Heart left ventricle (tissue), 16 donors: Measurements from ENCODE around the gene FEN1. TPM values are rescaled to one million over a fixed set of nuclear protein-coding genes. Genes with fewer than 3 reads are reported as not detected.

ENCODE experiments used
- ATAC-seq, 4 donors: fragments of 200-7000 bp; cut with Tn5 transposase; one replicate each; pipeline ENCODE4 v1.9.1; 2020 to 2022; ENCODE audit warnings: moderate library complexity in 4 of 4, mild to moderate bottlenecking in 3 of 4, moderate number of reproducible peaks in 1 of 4
- DNase-seq, 5 donors: peaks; one replicate each; pipeline ENCODE4 v3.0.0-alpha.2; 2020
- H3K27ac ChIP-seq, 12 donors: fragments of 200-600 bp; sonication (generic) in 4 of 12; one replicate each; pipeline versions ENCODE4 v1.5.0 to v1.8.0; 2016 to 2022; ENCODE audit warnings: mild to moderate bottlenecking in 2 of 12
- H3K27me3 ChIP-seq, 9 donors: fragments of 200-600 bp; sonication (generic) in 2 of 9; one replicate each; pipeline versions ENCODE4 v1.5.1 to v1.8.0; 2016 to 2022; ENCODE audit warnings: mild to moderate bottlenecking in 3 of 9
- H3K36me3 ChIP-seq, 9 donors: fragments of 200-600 bp; sonication (generic) in 2 of 9; one replicate each; pipeline versions ENCODE4 v1.5.0 to v1.8.0; 2018 to 2022; ENCODE audit warnings: mild to moderate bottlenecking in 2 of 9
- H3K4me1 ChIP-seq, 12 donors: fragments of 200-600 bp; sonication (generic) in 4 of 12; one replicate each; pipeline versions ENCODE4 v1.5.0 to v1.8.0; 2016 to 2022; ENCODE audit warnings: mild to moderate bottlenecking in 3 of 12
- H3K4me3 ChIP-seq, 12 donors: fragments of 200-600 bp; sonication (generic) in 4 of 12; one replicate each; pipeline versions ENCODE4 v1.5.0 to v1.8.0; 2017 to 2022; ENCODE audit warnings: mild to moderate bottlenecking in 9 of 12, moderate library complexity in 4 of 12
- H3K9me3 ChIP-seq, 12 donors: fragments of 200-600 bp; sonication (generic) in 4 of 12; one replicate each; pipeline versions ENCODE4 v1.5.0 to v1.8.0; 2016 to 2022; ENCODE audit warnings: mild to moderate bottlenecking in 1 of 12
- POLR2A ChIP-seq, 2 donors: fragments of 450-650 bp; IDR thresholded peaks; one replicate each; pipeline ENCODE4 v1.6.1; 2017; ENCODE audit warnings: antibody characterized with exemption in 2 of 2, mild to moderate bottlenecking in 2 of 2, moderate library complexity in 2 of 2
- WGBS, 4 donors: extraction: QIAGEN DNeasy Blood & Tissue Kit in 2 of 4; methylation state at CpG; one replicate each; pipeline versions ENCODE4 v1.1.5 to v1.1.7; 2013 to 2018; 5-methylcytosine and 5-hydroxymethylcytosine counted together
- intact Hi-C, 10 donors: fragments of 100-400 bp; cut with DNase I; formaldehyde crosslinking; loops; one replicate each; pipeline versions ENCODE4 v1.11.1 to v1.14.2; 2022
- polyA plus RNA-seq, 2 donors: library from polyadenylated mRNA; stranded (reverse); fragments of 200-250 nt; gene quantifications; one replicate each; pipeline ENCODE4 v1.2.3, GENCODE V29; 2013
- total RNA-seq, 9 donors: library from RNA; depleted of rRNA in 2 of 9; stranded (reverse); fragments of >200 nt in 2 of 9; fragmentation: NEBNext Ultra II Directional in 3 of 9; extraction: Animal tissue kit (Norgen Biotek cat#: 25700) in 3 of 9; gene quantifications; one replicate each; pipeline versions ENCODE4 v1.1.0 to v1.2.4, GENCODE V29; 2016 to 2023
- TF ChIP-seq, protein P1 (sequence below), 12 donors: fragments of 200-600 bp; sonication (generic) in 4 of 12; IDR thresholded peaks; one replicate each; pipeline versions ENCODE4 v1.5.0 to v1.8.0; 2018 to 2022; ENCODE audit warnings: antibody characterized with exemption in 12 of 12, mild to moderate bottlenecking in 5 of 12
- donor health status: ischemic (EF 13 %, LVEDD 7.1; RV severe dilation, severe dysfunction).
- donor health status: healthy with polysubstance abuse.
- donor health status: DM: no; HTN: yes; CAD: no.
- donor health status: DM: no; HTN: no; CAD: no.
- donor health status: ischemic (EF 25% LVEDD 6.9; RV normal size, moderate dysfunction).
- donor health status: ischemic (EF 25% LVEDD 5.7; RV mildly dilated, moderate dysfunction).
- donor health status: healthy.
- donor health status: DM: yes; HTN: yes; CAD: no.
- donor health status: ischemic (EF 35%, LVEDD 5.7; RV mildly dilated, moderate dysfunction).
- donor health status: nonischemic (EF 11% LVEDD 7.7; RV severe dilation, severe dysfunction).
- donor health status: DM: yes; HTN: yes; CAD: no.
- donor health status: PGD.
- donor health status: ischemic (EF 29% LVEDD 5.4; RV normal size, mild dysfunction).
- donor health status: nonischemic (EF 23%, LVEDD 6.1; RV moderate dilation, normal function).

FEN1 gene
- total and polyA plus RNA-seq, 11 donors = 2.6 to 13.7 (median 6.8) TPM

- no peak overlapping the region for H3K27ac ChIP-seq
- DNase-seq (no peak), ATAC-seq (no peak)
- H3K4me1 ChIP-seq = peaks cover 0 to 20% (median 8%) of the 10 kb centered on the region in 12 donors
- no peaks in the 10 kb centered on the region for H3K27me3 ChIP-seq
- no peaks in the 10 kb centered on the region for H3K9me3 ChIP-seq
- WGBS, 4 donors = 87 to 89% (median 88%) methylated on average over 17 to 18 of the region's 18 CpGs
- TF ChIP-seq, protein P1, sequence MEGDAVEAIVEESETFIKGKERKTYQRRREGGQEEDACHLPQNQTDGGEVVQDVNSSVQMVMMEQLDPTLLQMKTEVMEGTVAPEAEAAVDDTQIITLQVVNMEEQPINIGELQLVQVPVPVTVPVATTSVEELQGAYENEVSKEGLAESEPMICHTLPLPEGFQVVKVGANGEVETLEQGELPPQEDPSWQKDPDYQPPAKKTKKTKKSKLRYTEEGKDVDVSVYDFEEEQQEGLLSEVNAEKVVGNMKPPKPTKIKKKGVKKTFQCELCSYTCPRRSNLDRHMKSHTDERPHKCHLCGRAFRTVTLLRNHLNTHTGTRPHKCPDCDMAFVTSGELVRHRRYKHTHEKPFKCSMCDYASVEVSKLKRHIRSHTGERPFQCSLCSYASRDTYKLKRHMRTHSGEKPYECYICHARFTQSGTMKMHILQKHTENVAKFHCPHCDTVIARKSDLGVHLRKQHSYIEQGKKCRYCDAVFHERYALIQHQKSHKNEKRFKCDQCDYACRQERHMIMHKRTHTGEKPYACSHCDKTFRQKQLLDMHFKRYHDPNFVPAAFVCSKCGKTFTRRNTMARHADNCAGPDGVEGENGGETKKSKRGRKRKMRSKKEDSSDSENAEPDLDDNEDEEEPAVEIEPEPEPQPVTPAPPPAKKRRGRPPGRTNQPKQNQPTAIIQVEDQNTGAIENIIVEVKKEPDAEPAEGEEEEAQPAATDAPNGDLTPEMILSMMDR (IDR thresholded peaks at IDR 0.05) = no peak
- no peak for TF ChIP-seq POLR2A (IDR thresholded peaks at IDR 0.05)
- no peaks in the 10 kb centered on the region for H3K36me3 ChIP-seq
- intact Hi-C loops = no loop called here
- no peak overlapping the region for H3K4me3 ChIP-seq
These were observed 18.9 kb upstream of the FEN1 start for GRCh38 chr11:61773809-61774208.

DNA sequence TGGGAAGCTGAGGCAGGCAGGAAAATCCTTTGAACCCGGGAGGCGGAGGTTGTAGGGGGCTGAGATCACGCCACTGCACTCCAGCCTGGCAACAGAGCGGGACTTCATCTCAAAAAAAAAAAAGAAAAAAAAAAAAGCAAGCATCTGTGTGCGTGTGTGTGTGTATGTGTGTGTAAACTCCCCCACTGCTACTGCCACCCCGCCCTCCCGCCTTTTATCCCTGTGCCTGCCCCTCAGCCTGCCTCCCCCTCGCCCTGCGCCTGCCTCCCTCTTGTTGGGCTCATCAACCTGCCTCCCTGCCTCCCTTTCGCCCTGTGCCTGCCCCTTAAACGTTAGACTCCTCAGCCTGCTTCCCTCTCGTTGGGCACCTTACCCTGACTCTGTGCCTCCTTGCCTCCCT lies 18.3 kb upstream of the FEN1 start:
- no peak for TF ChIP-seq POLR2A (IDR thresholded peaks at IDR 0.05)
- TF ChIP-seq, protein P1 (IDR thresholded peaks at IDR 0.05) = no peak
- H3K36me3 ChIP-seq = no peaks in the 10 kb centered on the region
- no peaks in the 10 kb centered on the region for H3K9me3 ChIP-seq
- 84 to 87% (median 86%) methylated on average over 12 of the region's 12 CpGs for WGBS, 4 donors
- peak in 1 of 5 donors; percentile 37 for DNase-seq
- H3K4me3 ChIP-seq = no peak overlapping the region
- intact Hi-C loops = no loop called here
- H3K27me3 ChIP-seq = no peaks in the 10 kb centered on the region
- ATAC-seq = no peak
- H3K4me1 ChIP-seq = peaks cover 0 to 20% (median 8%) of the 10 kb centered on the region in 12 donors
- no peak overlapping the region for H3K27ac ChIP-seq

- no peak for TF ChIP-seq POLR2A (IDR thresholded peaks at IDR 0.05)
- H3K36me3 ChIP-seq = no peaks in the 10 kb centered on the region
- H3K4me3 ChIP-seq = no peak overlapping the region
- H3K9me3 ChIP-seq = no peaks in the 10 kb centered on the region
- ATAC-seq (no peak), DNase-seq (peak in 1 of 5 donors; percentile 8)
- intact Hi-C loops = no loop called here
- 93 to 97% (median 96%) methylated on average over 6 of the region's 6 CpGs for WGBS, 4 donors
- H3K27ac ChIP-seq = no peak overlapping the region
- no peaks in the 10 kb centered on the region for H3K27me3 ChIP-seq
- H3K4me1 ChIP-seq = peaks cover 0 to 20% (median 8%) of the 10 kb centered on the region in 12 donors
These were observed 17.6 kb upstream of the FEN1 start for GRCh38 chr11:61775106-61775505.

- no peak overlapping the region for H3K27ac ChIP-seq
- H3K9me3 ChIP-seq = no peaks in the 10 kb centered on the region
- H3K27me3 ChIP-seq = no peaks in the 10 kb centered on the region
- no peak overlapping the region for H3K4me3 ChIP-seq
- ATAC-seq (no peak), DNase-seq (peak in 1 of 5 donors; percentile 61)
- intact Hi-C loops = no loop called here
- no peaks in the 10 kb centered on the region for H3K36me3 ChIP-seq
- peaks cover 0 to 20% (median 8%) of the 10 kb centered on the region in 12 donors for H3K4me1 ChIP-seq
- TF ChIP-seq, protein P1 (IDR thresholded peaks at IDR 0.05) = no peak
- no peak for TF ChIP-seq POLR2A (IDR thresholded peaks at IDR 0.05)
- 84 to 89% (median 87%) methylated on average over 12 to 20 of the region's 20 CpGs for WGBS, 4 donors
These were observed 16.8 kb upstream of the FEN1 start for GRCh38 chr11:61775606-61776554.
